ENCODE results near the gene COL2A1. TPM values are rescaled to one million over a fixed set of nuclear protein-coding genes. Genes with fewer than 3 reads are reported as not detected.
"Not testable (repeated sequence)": the region's sequence is repeated elsewhere in the genome, so short reads cannot be mapped to it uniquely, and the experiment has no call there.

COL2A1 gene
- total RNA-seq, 1 experiment from 2014 or later = not detected

DNA sequence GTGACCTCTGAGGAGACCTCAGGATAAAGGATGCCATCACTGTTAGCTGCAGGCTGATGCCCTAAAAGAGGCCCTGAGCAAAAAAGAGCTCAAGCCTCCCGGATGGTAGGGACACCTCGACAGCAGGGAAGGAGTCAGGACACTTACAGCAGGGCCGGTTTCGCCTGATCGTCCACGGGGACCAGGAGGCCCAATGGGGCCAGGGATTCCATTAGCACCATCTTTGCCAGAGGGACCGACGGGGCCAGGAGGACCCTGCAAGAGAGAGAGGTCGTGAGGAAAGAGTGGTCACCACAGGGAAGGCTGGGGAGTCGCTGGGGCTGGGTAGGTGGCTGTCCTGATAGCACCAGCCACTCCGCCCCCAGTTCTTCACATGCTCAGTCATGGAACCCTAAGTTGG is 28.5 kb downstream of the COL2A1 start:
- DNase-seq (ENCODE audit: low read depth) = no peak

GRCh38 chr12:47975036-47975620 is 29.1 kb downstream of the COL2A1 start:
- no peak for DNase-seq (ENCODE audit: low read depth)

- no peak for DNase-seq (ENCODE audit: low read depth)
Observed at GRCh38 chr12:47973870-47974269, 30.4 kb downstream of the COL2A1 start.

GRCh38 chr12:47972895-47973294 is 31.4 kb downstream of the COL2A1 start:
- no peak for DNase-seq (ENCODE audit: low read depth)

GRCh38 chr12:47970843-47971242 is 33.4 kb downstream of the COL2A1 start:
- no peak for DNase-seq (ENCODE audit: low read depth)

- DNase-seq (ENCODE audit: low read depth) = no peak
Observed at GRCh38 chr12:47969845-47970244, 34.4 kb downstream of the COL2A1 start.

GRCh38 chr12:47967461-47968321 is 36.6 kb downstream of the COL2A1 start:
- DNase-seq (ENCODE audit: low read depth) = no peak

GRCh38 chr12:47965581-47965980 is 38.7 kb downstream of the COL2A1 start:
- DNase-seq (ENCODE audit: low read depth) = no peak

DNA sequence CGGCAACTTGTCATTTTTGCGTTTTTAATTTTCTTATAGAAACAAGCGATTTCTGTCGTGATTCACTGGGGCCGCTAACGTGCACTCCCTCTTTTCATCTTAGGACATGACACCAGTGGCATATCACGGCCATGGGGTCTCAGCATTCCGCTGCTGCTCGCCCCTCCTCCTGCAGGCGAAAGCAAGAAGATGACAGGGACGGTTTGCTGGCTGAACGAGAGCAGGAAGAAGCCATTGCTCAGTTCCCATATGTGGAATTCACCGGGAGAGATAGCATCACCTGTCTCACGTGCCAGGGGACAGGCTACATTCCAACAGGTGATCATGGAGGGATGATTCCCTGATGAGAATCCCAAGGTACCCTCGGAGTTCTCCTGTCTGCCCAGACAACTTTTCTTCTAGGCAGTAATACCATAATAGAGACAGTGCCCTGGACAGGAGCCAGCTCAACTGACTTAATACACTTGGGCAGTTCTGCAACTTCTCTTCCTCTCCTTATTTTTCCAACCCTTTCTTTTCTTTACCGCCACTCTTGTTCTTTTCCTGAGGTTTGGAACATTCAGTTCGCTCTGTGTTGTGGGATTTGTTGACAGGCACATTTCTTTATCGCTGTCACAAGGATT is 40.1 kb downstream of the COL2A1 start:
- DNase-seq (ENCODE audit: low read depth) = no peak

- DNase-seq (ENCODE audit: low read depth) = peak; percentile 85
Observed at GRCh38 chr12:47963340-47964040, 40.8 kb downstream of the COL2A1 start, which contains the start of gene TMEM106C. Gene TMEM106C, plus strand, starts transcription at chr12:47963596. Its CDS starts 641 bp downstream, at chr12:47964237.

- DNase-seq (ENCODE audit: low read depth) = no peak
Observed at GRCh38 chr12:47962198-47962597, 42.1 kb downstream of the COL2A1 start.

GRCh38 chr12:47957671-47958070 is 46.6 kb downstream of the COL2A1 start:
- not testable (repeated sequence) for DNase-seq (ENCODE audit: low read depth)

DNA sequence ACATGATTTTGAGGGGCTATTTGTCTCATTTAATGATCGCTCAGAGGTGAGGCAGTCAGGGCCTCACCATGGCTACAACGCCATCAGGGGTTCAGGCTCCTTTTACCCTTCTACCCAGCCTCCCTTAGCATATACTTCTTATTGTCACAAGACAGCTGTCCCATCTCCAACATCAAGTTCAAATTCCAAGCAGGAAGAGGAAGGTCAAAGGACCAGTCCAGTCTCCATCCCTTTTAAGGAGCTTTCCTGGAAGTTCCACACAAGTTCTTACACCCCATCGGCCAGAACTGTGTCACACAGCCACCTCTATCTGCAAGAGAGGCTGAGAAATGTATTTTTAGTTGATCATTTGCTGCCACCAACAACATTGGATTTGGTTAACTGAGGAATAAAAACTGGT is 49.2 kb downstream of the COL2A1 start:
- DNase-seq (ENCODE audit: low read depth) = no peak

- DNase-seq (ENCODE audit: low read depth) = peak; percentile 26
Observed at GRCh38 chr12:47954467-47955045, 49.7 kb downstream of the COL2A1 start.

DNA sequence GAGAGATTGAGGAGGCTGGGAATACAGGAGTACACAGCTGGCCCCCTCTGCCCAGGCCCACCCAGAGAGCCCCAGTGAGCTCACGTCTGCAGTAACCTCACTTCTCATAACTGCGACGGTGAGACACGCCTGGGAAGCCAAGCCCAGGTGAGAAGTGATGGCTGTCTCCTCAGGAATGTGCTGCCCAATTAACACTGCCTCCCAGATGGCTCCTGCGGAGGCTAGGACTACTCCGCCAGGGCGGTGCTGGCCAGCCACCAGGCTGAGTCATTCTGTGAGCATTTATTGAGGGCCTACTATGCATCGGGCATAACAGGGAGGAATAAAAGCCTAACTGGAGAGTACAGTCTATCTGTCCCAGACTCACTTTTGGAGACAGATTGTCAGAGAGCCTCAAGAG is 50.2 kb downstream of the COL2A1 start:
- no peak for DNase-seq (ENCODE audit: low read depth)

DNA sequence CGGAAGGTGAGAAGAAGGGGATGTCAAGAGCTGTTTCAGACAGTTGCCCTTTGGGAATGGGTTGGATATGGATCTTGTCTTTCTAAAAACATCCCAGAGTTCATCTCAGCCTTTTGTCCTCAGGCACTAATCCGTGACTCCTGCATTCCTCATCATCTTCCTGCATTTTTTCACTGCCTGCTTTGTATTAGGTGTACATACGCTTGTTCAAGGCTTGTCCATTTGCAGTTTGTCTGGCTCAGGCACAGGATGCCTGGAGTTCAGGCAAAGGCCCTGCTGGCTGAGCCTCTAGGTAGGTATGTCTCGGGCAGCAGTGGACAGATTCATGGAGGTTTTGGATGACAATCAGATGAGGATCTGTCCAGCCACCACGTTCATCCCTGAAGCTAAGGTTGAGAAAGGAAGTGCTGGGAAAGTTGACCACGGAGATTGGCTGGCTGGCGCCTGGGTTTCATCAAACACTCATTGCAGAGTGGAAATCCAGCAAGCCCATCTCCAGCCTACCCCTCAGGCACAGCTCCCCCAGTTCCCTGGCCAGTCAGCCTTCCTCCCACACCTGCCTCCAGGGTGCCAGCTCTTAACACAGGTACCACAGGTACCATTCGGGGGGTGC is 53.3 kb downstream of the COL2A1 start:
- DNase-seq (ENCODE audit: low read depth) = peak; percentile 49

DNA sequence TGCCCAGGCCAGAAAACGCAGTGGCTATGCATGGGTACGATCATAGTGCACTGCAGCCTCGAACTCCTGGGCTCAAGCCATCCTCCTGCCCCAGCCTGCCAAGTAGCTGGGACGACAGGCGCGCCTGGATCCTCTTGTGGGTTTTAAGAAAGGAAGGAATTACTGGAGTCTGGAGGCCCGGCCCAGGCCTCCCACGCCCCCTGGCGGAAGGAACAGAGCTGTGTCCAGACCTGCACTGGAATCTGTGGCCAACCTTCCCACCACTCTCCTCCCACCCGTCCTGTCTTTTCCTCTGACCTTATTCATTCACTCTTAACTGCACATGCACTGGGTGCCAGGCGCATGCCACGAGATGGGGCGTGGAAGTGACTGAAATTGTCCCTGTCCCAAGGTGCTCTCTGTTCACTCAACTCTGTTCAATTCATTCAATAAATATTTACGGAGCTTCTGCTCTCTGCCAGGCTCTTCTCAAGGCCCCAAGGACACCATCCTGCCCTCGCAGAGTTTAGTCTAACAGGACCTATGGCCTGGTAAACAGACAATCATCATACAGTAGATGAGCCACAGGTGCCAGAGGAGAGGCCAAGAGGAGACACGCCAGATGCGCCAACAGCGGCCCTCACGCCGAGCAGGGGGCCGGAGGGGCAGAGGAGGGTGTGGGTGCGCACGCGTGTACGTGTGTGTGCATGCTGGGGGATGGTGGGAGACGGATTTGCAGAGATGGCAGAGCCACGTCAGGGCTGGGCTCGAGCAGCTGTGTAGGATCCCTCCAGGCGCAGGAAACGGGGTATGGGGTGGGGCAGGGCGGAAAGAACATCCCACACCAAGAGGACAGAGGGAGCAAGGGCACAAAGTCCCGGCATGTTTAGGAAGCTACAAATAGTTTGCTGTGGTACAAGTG is 54.6 kb downstream of the COL2A1 start:
- DNase-seq (ENCODE audit: low read depth) = peak; percentile 77

DNA sequence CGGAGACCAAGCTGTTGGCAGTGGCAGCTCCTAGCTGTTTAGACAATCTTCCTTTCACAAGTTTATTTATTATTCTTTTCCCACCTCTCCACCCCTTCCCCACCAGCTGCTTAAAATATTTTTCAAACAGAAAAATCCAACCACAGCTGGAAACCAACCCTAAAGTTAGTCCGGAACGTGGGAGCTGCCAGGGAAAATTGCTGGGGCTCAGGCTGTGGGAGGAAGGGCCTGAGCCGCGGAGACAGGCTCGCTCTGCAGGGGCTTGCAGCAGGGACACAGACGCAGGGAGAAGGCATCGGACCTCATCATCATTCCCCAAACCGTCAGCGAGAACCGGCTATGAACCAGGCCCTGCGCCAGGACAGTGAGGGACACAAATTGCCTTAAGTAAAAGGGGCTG is 56.9 kb downstream of the COL2A1 start:
- DNase-seq (ENCODE audit: low read depth) = no peak

GRCh38 chr12:47946413-47947323 is 57.6 kb downstream of the COL2A1 start:
- DNase-seq (ENCODE audit: low read depth) = peak; percentile 34
